Right ventricle myocardium superior (tissue), 1 donor: ENCODE results near the gene PLTP. TPM values are rescaled to one million over a fixed set of nuclear protein-coding genes. Genes with fewer than 3 reads are reported as not detected.
"Not testable (repeated sequence)": the region's sequence is repeated elsewhere in the genome, so short reads cannot be mapped to it uniquely, and the experiment has no call there.

Experiments
- ATAC-seq: fragments of 200-7000 bp; cut with Tn5 transposase; one replicate; pipeline ENCODE4 v1.9.1; 2020; ENCODE audit warnings: mild to moderate bottlenecking; ENCODE audit not compliant: poor library complexity
- DNase-seq: peaks from one replicate; pipeline ENCODE4 v3.0.0-alpha.2; 2020
- intact Hi-C: fragments of 100-400 bp; cut with DNase I; formaldehyde crosslinking; loops from one replicate; pipeline ENCODE4 v1.11.2; 2022
- total RNA-seq: library from RNA; stranded (reverse); fragmentation: NEBNext Ultra II Directional; extraction: Animal tissue kit (Norgen Biotek cat#: 25700); gene quantifications from one replicate; pipeline ENCODE4 v1.2.1, GENCODE V29; 2021
- donor health status: DM: no; HTN: yes; CAD: no; lungs with severe emphysema.

The PLTP gene
- total RNA-seq, 1 donor from 2014 or later = 118 TPM

DNA sequence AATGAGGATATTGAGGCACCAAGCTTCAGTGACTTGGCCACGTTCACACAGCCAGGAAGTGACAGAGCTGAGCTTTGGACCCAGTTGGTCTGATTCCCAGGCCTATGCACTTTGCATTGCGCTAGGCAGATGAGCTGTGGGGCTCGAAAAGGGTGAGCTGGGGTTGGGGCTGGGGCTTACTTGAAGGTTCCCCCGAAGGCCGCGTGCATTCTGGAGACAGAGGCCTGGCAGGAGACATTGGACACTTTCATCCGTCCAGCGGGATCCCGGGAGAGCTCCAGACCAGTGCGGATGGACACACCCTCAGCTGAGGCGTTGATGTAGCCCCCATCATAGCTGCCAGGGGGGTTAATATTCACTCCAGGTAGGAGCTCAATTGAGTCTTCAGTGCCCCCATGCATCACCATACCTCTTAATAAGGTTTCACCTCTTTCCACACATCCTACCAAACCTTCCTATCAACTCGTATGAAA is 2.6 kb downstream of the PLTP start:
- DNase-seq (no peak), ATAC-seq (no peak)
- intact Hi-C loops = no loop called here

- no peak for DNase-seq
- ATAC-seq = no peak
- intact Hi-C loops = no loop called here
These were observed 3.9 kb downstream of the PLTP start for GRCh38 chr20:45908084-45908483.

DNA sequence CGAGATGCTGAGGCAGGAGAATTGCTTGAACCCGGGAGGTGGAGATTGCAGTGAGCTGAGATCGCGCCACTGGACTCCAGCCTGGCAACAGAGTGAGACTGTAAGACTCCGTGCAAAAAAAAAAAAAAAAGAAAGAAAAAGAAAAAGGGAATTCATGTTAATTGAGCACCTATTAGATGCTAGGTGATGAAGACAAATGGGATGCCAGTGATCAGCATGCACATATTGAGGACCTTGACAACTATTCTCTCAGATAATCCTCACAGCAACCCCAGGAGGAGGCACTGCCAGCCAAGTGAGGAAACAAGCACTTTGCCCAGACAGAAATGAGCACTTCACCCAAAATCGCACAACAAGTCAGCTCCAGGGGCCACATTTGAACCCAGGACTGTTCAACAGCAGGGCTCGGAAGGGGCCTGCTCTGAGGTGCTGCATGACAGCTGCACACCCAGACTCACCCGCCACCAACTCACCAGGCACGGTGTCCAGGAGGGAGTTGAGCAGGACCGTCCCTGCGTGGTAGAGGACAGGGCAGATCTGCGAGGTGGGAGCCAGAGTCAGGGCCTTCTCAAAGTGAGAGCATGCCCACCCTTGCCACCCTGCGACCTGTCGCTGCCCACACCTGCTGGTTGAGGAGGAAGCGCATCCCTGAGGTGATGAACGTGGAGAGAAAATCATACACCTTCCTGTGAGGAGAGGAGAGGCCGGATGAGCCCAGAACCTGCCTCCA is 4.6 kb downstream of the PLTP start:
- DNase-seq (no peak), ATAC-seq (no peak)
- intact Hi-C loops = no loop called here

DNA sequence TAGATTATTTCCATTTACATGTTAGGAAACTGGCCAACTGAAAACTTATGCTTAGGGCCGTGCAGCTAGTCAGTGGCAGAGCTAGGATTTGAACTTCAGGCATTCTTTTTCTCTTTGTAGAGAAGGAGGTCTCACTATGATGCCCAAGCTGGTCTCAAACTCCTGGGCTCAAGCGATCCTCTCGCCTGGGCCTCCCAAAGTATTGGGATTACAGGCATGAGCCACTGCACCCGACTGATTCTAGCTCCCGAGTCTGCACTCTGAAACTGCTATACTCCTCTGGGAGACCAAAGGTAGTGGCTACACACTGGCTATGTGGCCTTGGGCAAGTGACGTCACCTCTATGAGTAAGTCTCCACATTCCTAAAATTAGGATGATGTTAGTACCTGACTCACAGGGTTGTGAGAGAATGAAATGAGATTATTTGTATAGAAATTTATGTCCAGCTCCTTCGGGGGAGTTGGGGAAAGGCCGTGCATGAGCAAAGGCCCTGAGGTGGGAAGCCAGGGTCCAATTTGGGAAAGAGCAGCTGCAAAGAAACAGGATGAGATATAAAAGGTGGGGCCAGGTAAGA is 6.4 kb downstream of the PLTP start:
- intact Hi-C loops = no loop called here
- DNase-seq = no peak
- ATAC-seq = no peak

DNA sequence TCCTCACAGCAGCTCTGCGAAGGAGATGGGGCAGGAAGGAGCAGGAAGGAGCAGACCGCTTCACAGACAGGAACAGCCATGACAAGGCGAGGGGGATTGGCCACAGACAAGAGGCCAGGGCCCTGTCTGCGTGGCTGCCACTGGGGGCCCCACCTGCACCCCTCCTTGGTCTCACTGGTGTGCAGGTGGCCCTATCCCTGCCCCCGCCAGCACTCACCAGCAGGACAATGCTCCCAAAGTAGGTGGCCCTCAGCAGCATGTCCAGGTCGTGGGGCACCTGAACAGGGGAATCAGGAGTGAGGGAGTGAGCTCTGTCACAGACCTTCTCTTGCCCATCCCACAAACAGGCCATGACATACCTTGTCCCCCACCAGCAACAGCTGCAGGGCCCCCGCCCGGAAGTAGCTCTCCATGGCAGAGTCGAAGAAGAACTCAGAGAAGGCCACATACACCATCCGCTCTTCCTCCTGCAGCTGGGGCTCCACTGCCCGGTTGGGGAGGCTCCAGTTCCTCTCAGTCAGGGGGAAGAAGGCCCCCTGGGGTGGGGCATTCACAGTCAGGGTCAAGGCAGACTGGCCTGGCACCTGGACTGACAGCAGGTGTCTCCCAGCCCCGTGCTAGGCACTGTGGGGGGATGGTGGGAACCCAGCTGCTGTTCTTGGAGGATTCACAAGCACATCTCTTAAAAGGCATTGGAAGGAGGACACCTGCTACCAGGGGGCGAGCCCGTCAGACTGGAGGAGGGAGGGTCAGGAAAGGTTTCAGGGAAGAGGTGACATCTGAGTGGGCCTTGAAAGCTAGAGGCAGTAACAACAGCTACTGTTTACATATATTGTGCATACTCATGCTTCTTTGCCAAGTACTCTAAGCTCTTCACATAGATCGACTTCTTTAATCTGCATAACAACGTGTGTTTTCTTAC is 7.1 kb downstream of the PLTP start:
- intact Hi-C loops = no loop called here
- ATAC-seq (no peak), DNase-seq (no peak)

GRCh38 chr20:45902199-45902701 is 9.7 kb downstream of the PLTP start:
- DNase-seq = no peak
- no peak for ATAC-seq
- intact Hi-C loops = no loop called here

GRCh38 chr20:45901332-45901731 is 10.6 kb downstream of the PLTP start:
- ATAC-seq, DNase-seq, intact Hi-C loops: not testable (repeated sequence)

DNA sequence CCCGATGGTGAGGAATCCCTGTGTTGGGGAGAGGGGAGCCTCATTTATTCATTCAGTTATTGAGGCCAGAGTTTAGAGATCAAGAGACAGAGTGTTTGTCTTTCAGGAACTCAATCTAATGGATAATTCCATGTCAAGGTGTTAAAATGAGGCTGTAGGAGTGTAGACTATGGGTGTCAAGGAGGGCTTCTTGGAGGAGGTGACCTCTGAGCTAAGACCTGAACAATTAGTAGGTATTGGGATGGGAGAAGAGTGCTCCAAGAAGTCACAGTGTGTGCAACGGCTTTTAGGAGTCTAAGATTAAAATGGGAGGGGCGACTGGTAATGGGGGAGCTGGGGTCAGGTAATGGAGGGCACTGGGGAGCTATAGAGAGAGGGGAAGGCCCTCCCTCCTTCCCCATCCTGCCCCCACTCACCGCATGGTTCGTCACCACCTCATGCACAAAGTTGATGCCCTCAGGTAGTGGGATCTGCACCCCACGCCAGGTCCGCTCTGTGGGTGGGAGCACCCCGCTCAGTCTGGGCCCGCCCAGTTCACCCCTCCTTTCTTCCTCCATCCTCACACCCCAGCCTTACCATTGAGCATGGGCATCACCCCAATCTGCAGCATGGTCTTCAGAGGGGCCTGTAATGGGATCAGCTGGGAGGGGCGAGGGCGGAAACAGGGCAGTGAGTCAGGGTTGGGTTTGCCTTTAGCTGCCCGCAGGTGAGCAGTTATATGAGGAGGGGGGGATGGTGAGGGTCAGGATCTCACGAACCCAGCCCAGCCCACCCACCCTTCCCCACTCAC is 12.7 kb downstream of the PLTP start:
- intact Hi-C loops = no loop called here
- ATAC-seq = no peak
- DNase-seq = no peak

DNA sequence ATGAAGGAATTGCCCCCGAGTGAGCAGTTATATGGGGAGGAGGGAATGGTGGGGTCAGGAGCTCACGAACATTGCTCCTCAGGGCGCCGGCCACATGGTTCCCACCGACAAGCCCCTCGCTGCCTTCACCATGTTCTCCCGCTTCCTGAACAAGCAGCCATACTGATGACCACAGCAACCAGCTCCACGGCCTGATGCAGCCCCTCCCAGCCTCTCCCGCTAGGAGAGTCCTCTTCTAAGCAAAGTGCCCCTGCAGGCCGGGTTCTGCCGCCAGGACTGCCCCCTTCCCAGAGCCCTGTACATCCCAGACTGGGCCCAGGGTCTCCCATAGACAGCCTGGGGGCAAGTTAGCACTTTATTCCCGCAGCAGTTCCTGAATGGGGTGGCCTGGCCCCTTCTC is 13.7 kb downstream of the PLTP start:
- ATAC-seq = no peak
- DNase-seq = no peak
- intact Hi-C loops = no loop called here

DNA sequence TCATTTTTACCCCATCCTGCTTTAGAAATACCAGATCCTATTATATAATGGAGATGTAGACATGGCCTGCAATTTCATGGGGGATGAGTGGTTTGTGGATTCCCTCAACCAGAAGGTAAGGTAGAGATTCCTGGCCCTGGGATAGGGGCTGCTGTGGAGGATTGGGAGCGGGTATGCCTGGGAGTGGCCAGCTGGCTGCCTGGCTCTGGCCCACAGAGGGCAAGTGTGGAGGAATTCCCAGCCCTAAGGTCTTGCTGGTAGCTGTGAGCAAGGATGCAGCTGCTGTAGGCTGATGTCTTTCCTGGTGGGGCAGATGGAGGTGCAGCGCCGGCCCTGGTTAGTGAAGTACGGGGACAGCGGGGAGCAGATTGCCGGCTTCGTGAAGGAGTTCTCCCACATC is 14.3 kb downstream of the PLTP start:
- intact Hi-C loops = no loop called here
- DNase-seq = no peak
- no peak for ATAC-seq

- ATAC-seq = no peak
- intact Hi-C loops = no loop called here
- no peak for DNase-seq
These were observed 14.7 kb downstream of the PLTP start for GRCh38 chr20:45897289-45897688.

GRCh38 chr20:45896641-45897161 is 15.3 kb downstream of the PLTP start:
- intact Hi-C loops = no loop called here
- no peak for ATAC-seq
- no peak for DNase-seq

GRCh38 chr20:45894797-45895196 is 17.2 kb downstream of the PLTP start:
- intact Hi-C loops = loop anchor here (5.0 kb wide), 1 partner anchor 38 kb away; the partner anchor contains the start of gene PCIF1
- no peak for ATAC-seq

DNA sequence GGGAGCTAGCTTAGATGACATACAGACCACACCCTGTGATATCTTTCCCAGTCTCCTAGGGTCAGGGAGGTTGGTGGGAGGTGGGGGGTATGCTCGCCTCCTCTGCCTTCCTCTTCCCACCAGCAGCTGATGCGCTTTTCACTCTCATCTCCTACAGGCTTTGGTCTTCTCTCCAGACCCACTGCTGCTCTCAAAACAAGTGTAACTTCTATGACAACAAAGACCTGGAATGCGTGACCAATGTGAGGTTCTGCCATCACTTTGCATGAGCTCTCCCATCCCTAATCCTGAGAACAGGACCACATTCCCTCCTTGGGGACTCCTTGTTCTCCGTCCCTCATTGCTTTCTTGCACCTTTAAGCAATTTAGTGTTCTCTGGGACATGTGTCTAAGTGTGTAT is 18.1 kb downstream of the PLTP start:
- intact Hi-C loops = loop anchor here (5.0 kb wide), 1 partner anchor 38 kb away; the partner anchor contains the start of gene PCIF1
- DNase-seq (no peak), ATAC-seq (no peak)

More at GRCh38 chr20:45894797-45895196, 17.2 kb downstream of the PLTP start:
- no peak for DNase-seq

- ATAC-seq = no peak
- no peak for DNase-seq
- intact Hi-C loops = loop anchor here (5.0 kb wide), 1 partner anchor 39 kb away; the partner anchor contains the start of gene PCIF1
These were observed 19.0 kb downstream of the PLTP start for GRCh38 chr20:45892828-45893500.

DNA sequence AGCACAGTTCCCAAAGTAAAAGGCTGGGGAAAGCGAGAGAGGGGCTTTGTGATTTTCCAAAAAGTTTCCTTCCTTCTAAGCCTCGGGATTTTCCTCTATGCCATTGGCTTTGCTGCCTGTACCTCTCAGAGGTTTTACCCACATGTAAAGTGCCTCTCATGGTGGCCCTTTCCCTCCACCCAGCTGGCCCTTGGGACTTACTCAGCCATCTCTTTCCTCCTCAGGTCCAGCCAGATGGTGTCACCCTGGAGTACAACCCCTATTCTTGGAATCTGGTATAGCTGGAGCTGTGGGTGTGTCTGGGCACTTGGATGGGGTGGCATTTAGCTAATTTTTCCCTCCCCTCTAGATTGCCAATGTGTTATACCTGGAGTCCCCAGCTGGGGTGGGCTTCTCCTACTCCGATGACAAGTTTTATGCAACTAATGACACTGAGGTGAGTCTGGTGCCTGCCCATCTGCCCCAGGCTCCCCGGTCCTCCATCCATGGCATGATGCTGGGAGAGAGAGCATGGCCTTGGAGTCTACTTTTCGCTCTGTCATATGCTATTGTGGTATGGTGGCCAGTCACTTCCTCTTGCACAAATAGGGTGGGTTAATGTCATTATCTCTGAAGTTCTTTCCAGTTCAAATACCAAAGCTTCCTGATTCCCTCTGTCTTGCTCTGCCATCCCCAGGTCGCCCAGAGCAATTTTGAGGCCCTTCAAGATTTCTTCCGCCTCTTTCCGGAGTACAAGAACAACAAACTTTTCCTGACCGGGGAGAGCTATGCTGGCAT is 19.7 kb downstream of the PLTP start:
- intact Hi-C loops = loop anchor here (5.0 kb wide), 1 partner anchor 40 kb away; the partner anchor contains the start of gene PCIF1
- no peak for DNase-seq
- peak; percentile 16 for ATAC-seq
